GM21360 (cell line): ENCODE results near the gene SLC19A1.
"Not testable (repeated sequence)": the region's sequence is repeated elsewhere in the genome, so short reads cannot be mapped to it uniquely, and the experiment has no call there.

Experiments
- ATAC-seq: cut with Tn5 transposase; IDR thresholded peaks from one replicate; pipeline ENCODE4 v1.9.1; 2021; ENCODE audit warnings: mild to moderate bottlenecking, moderate library complexity; ENCODE audit not compliant: unreplicated experiment

SLC19A1 gene

DNA sequence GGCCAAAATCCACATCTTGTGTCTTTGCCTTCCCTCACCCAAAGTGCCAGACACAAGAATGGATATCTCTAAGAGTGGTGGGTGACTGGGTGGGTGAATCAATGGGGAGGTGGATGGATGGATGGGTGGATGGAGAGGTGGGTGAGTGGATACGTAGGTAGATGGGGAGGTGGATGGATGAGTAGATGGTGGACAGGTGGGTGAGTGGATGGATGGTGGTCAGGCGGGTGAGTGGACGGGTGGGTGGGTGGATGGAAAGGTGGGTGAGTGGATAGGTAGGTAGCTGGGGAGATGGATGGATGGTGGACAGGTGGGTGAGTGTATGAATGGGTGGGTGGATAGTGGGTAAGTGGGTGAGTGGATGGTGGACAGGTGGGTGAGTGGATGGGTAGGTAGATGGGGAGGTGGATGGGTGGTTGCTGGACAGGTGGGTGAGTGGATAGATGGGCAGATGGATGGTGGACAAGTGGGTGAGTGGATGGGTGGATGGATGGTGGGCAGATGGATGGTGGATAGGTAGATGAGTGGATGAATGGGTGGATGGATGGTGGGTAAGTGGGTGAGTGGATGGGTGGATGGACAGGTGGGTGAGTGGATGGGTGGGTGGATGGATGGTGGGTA lies 34.2 kb downstream of the SLC19A1 start:
- no peak for ATAC-seq

- no peak for ATAC-seq
Observed at GRCh38 chr21:45507523-45507875, 34.7 kb downstream of the SLC19A1 start.

GRCh38 chr21:45506836-45507522 lies 35.3 kb downstream of the SLC19A1 start:
- ATAC-seq, result no peak

GRCh38 chr21:45506241-45506817 lies 35.9 kb downstream of the SLC19A1 start:
- no peak for ATAC-seq

- ATAC-seq, result no peak
Observed at GRCh38 chr21:45505416-45506021, 36.7 kb downstream of the SLC19A1 start.

GRCh38 chr21:45504516-45505415 lies 37.5 kb downstream of the SLC19A1 start:
- ATAC-seq, result no peak

- ATAC-seq, result no peak
Observed at GRCh38 chr21:45504021-45504515, 38.2 kb downstream of the SLC19A1 start.

- ATAC-seq, result not testable (repeated sequence)
Observed at GRCh38 chr21:45503226-45503625, 39.0 kb downstream of the SLC19A1 start.

- no peak for ATAC-seq
Observed at GRCh38 chr21:45502600-45502999, 39.6 kb downstream of the SLC19A1 start.

GRCh38 chr21:45502006-45502345 lies 40.3 kb downstream of the SLC19A1 start:
- ATAC-seq, result no peak

GRCh38 chr21:45501081-45502005 lies 40.9 kb downstream of the SLC19A1 start:
- ATAC-seq, result not testable (repeated sequence)

GRCh38 chr21:45499970-45500577 lies 42.2 kb downstream of the SLC19A1 start:
- no peak for ATAC-seq

DNA sequence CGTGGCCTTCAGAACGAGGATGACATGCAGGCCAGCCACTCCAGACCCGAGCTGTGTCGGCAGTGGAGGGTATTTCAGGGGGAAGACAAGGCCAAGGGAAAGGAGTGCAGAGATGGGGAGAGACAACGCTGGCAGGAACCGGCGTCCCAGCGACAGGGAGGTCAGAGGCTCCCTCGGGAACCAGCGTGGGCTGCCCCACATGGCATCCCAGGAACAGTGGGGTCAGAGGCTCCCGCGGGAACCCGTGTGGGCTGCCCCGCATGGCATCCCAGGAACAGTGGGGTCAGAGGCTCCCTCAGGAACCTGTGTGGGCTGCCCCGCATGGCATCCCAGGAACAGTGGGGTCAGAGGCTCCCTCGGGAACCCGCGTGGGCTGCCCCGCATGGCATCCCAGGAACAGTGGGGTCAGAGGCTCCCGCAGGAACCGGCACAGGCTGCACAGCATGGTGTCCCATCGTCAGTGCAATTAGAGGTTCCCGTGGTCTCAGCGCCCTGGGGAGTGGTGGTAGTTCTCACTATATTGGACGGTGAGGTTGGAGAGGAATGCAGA lies 43.0 kb downstream of the SLC19A1 start:
- ATAC-seq, result no peak

GRCh38 chr21:45498646-45499000 lies 43.6 kb downstream of the SLC19A1 start:
- no peak for ATAC-seq

DNA sequence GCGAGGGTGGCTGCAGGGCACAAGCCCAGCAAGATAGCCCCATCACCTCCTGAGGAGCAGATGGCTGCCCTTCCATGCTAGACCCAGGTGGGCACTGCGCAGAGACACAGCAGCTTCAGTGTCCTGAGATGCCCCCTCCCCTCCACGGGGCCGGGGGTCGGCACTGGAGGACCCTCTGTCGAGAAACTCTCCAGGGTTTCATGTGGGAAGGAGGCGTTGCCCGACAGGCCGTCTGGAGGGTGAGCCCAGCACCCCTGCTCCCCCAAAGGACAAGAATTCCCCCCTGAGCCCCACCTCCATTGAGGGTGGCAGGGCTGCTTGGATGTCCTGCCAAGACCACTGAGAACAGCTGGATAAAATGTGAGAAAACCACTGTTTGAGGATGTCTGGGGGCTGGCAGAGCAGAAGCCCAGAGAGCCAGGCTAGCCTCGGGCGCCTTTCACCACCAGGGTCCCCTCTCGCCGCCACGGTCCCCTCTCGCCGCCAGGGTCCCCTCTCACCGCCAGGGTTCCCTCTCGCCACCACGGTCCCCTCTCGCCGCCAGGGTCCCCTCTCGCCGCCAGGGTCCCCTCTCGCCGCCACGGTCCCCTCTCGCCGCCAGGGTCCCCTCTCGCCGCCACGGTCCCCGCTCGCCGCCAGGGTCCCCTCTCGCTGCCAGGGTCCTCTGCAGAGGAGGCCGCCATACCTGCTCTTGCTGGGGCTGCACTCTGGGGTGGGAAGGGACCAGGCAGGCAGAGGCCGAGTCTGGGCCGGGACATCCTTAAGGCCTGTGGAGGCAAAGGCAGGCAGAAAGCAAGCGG lies 44.2 kb downstream of the SLC19A1 start:
- no peak for ATAC-seq

- ATAC-seq, result no peak
Observed at GRCh38 chr21:45496968-45497845, 45.0 kb downstream of the SLC19A1 start.

- ATAC-seq, result no peak
Observed at GRCh38 chr21:45496151-45496967, 45.9 kb downstream of the SLC19A1 start.
